Endothelial cell of umbilical vein (primary cell): ENCODE measurements around the gene EFHD2. TPM values are rescaled to one million over a fixed set of nuclear protein-coding genes. Genes with fewer than 3 reads are reported as not detected.
A peak's percentile ranks its signal among the peaks of the same experiment; 100 is the strongest.

ENCODE experiments used
- BruUV-seq: library from RNA; stranded (reverse); fragments of 400-500 nt; replicated peaks from 2 replicates; lab custom pipeline; 2021; lab: Mats Ljungman, UMichigan
- CTCF ChIA-PET: fragments of 300-600, 350-600 bp; sonication (Branson Sonifier 250); formaldehyde crosslinking; loops from one replicate; lab custom pipeline; 2021; ENCODE audit warnings: antibody characterized with exemption, inconsistent platforms; lab: Charles Lee
- POLR2A ChIA-PET: fragments of 300-600, 350-600 bp; sonication (Branson Sonifier 250); formaldehyde crosslinking; loops from one replicate; lab custom pipeline; 2021; ENCODE audit warnings: antibody characterized with exemption, inconsistent platforms; lab: Charles Lee
- DNase-seq: peaks from one replicate; pipeline ENCODE4 v3.0.0-alpha.2; 2011; ENCODE audit warnings: low read depth, low spot score
- FAIRE-seq: peaks from 2 replicates; lab custom pipeline; 2011; peaks lifted over from hg19 to GRCh38; lab: Jason Lieb, UNC
- H2AFZ ChIP-seq: 2 replicates; pipeline ENCODE4 v1.6.0; 2012; ENCODE audit warnings: low read depth, low read length, control low read depth, inconsistent platforms
- H3K27ac ChIP-seq: 2 replicates; pipeline ENCODE4 v1.5.1; 2011; ENCODE audit warnings: low read depth, mild to moderate bottlenecking, control low read depth, low read length, moderate library complexity; ENCODE audit not compliant: insufficient read depth
- H3K27me3 ChIP-seq, 2 experiments: 2 replicates each; pipeline versions ENCODE4 v1.6.0 to v1.6.1; 2011; ENCODE audit warnings: low read length in 2 of 2, mixed read lengths in 1 of 2; ENCODE audit not compliant: control insufficient read depth in 2 of 2, insufficient read depth in 2 of 2
- H3K36me3 ChIP-seq, 2 experiments: 2 replicates in 1 of 2; 3 replicates in 1 of 2; pipeline ENCODE4 v1.5.1; 2011; ENCODE audit warnings: low read length in 2 of 2, mild to moderate bottlenecking in 1 of 2, moderate library complexity in 1 of 2; ENCODE audit not compliant: control insufficient read depth in 2 of 2, insufficient read depth in 2 of 2; ENCODE audit errors: extremely low read depth in 1 of 2
- H3K4me1 ChIP-seq: 3 replicates; pipeline ENCODE4 v1.5.1; 2011; ENCODE audit warnings: mild to moderate bottlenecking, low read length; ENCODE audit not compliant: control insufficient read depth, insufficient read depth; ENCODE audit errors: extremely low read depth
- H3K4me2 ChIP-seq: 2 replicates; pipeline ENCODE4 v1.6.1; 2011; ENCODE audit warnings: low read length, control low read depth, mixed read lengths; ENCODE audit not compliant: insufficient read depth
- H3K4me3 ChIP-seq, 3 experiments: fragments of 200-600 bp in 1 of 3; sonication (generic), shearing (Covaris generic) in 1 of 3; replicated peaks in 1 of 3; 2 replicates each; pipeline ENCODE4 v1.5.1; 2011 to 2016; ENCODE audit warnings: control low read depth in 3 of 3, low read length in 3 of 3, mild to moderate bottlenecking in 2 of 3, inconsistent platforms in 1 of 3, low read depth in 1 of 3, moderate library complexity in 1 of 3; ENCODE audit not compliant: insufficient read depth in 1 of 3
- H3K79me2 ChIP-seq: 2 replicates; pipeline ENCODE4 v1.6.0; 2012; ENCODE audit warnings: low read length, inconsistent platforms; ENCODE audit not compliant: control insufficient read depth, insufficient read depth
- H3K9ac ChIP-seq: replicated peaks from 2 replicates; pipeline ENCODE3; 2011; ENCODE audit warnings: low read length, control low read depth; ENCODE audit not compliant: insufficient read depth; ENCODE audit errors: extremely low read depth
- H3K9me1 ChIP-seq: replicated peaks from 3 replicates; pipeline ENCODE4 v1.6.0; 2011; ENCODE audit warnings: mild to moderate bottlenecking, low read length; ENCODE audit not compliant: control insufficient read depth, insufficient read depth; ENCODE audit errors: extremely low read depth
- H3K9me3 ChIP-seq: replicated peaks from 2 replicates; pipeline ENCODE4 v1.5.1; 2012; ENCODE audit warnings: low read length, inconsistent platforms; ENCODE audit not compliant: control insufficient read depth, insufficient read depth
- H4K20me1 ChIP-seq: replicated peaks from 2 replicates; pipeline ENCODE3; 2011; ENCODE audit warnings: mild to moderate bottlenecking, low read length; ENCODE audit not compliant: control insufficient read depth, insufficient read depth; ENCODE audit errors: extremely low read depth
- FOS ChIP-seq: IDR thresholded peaks from 2 replicates; pipeline ENCODE4 v1.6.1; 2011; ENCODE audit warnings: mild to moderate bottlenecking, low read length, moderate library complexity, borderline replicate concordance; ENCODE audit not compliant: insufficient read depth
- GATA2 ChIP-seq: IDR thresholded peaks from 2 replicates; pipeline ENCODE4 v1.7.0; 2011; ENCODE audit warnings: low read depth, mild to moderate bottlenecking, moderate library complexity, mixed read lengths, low read length; ENCODE audit not compliant: insufficient read length, insufficient read depth
- JUN ChIP-seq: IDR thresholded peaks from 2 replicates; pipeline ENCODE4 v1.6.1; 2011; ENCODE audit warnings: borderline replicate concordance, low read depth; ENCODE audit not compliant: insufficient read length, insufficient read depth
- MYC ChIP-seq: IDR thresholded peaks from one replicate; pipeline ENCODE4 v1.6.1; 2011; ENCODE audit warnings: mild to moderate bottlenecking, low read depth, low read length
- POLR2A ChIP-seq: IDR thresholded peaks from 2 replicates; pipeline ENCODE4 v1.6.1; 2012; ENCODE audit warnings: low read depth, mild to moderate bottlenecking, control low read depth, low read length
- POLR2AphosphoS5 ChIP-seq: IDR thresholded peaks from 2 replicates; pipeline ENCODE4 v1.6.1; 2012; ENCODE audit warnings: low read depth, mild to moderate bottlenecking, control low read depth, low read length, moderate library complexity; ENCODE audit not compliant: insufficient read depth
- dilution Hi-C: fragments of 300-500 bp; cut with MboI; formaldehyde crosslinking; loops from one replicate; pipeline ENCODE4 v1.15.0; 2019; ENCODE audit warnings: low sequenced_read_pairs; ENCODE audit not compliant: extremely low pct_ligation_motif_present
- intact Hi-C: fragments of 100-400 bp; cut with micrococcal nuclease; formaldehyde crosslinking; loops from one replicate; pipeline ENCODE4 v1.10.0; 2022
- polyA plus RNA-seq, 4 experiments: library from polyadenylated mRNA; depleted of rRNA in 3 of 4; stranded (reverse) in 3 of 4; unstranded in 1 of 4; fragments of >200 nt; gene quantifications; 2 replicates each; pipeline versions ENCODE4 v1.2.1 to v1.2.3, GENCODE V29; 2011 to 2012; ENCODE audit warnings: missing spikeins in 1 of 4
- total RNA-seq: library from RNA; stranded (reverse); gene quantifications from 2 replicates; pipeline ENCODE4 v1.2.3, GENCODE V29; 2021
- TF ChIP-seq, protein P1 (sequence below): IDR thresholded peaks from 2 replicates; pipeline ENCODE4 v1.6.1; 2011; ENCODE audit not compliant: insufficient read depth, insufficient read length
- TF ChIP-seq, protein P2 (sequence below), 2 donors: IDR thresholded peaks; 1 replicate in 1 of 2; 2 replicates in 1 of 2; pipeline ENCODE4 v1.5.1; 2011; ENCODE audit warnings: low read length in 2 of 2, mild to moderate bottlenecking in 2 of 2, moderate library complexity in 2 of 2, control low read depth in 1 of 2, inconsistent platforms in 1 of 2, low read depth in 1 of 2; ENCODE audit not compliant: insufficient read depth in 1 of 2; ENCODE audit errors: extremely low read depth in 1 of 2

The EFHD2 gene
- total and polyA plus RNA-seq, 2 donors (not counting 3 experiments of a cell fraction or from before 2014, with no cell fraction given) = 50.2 to 73.5 TPM

DNA sequence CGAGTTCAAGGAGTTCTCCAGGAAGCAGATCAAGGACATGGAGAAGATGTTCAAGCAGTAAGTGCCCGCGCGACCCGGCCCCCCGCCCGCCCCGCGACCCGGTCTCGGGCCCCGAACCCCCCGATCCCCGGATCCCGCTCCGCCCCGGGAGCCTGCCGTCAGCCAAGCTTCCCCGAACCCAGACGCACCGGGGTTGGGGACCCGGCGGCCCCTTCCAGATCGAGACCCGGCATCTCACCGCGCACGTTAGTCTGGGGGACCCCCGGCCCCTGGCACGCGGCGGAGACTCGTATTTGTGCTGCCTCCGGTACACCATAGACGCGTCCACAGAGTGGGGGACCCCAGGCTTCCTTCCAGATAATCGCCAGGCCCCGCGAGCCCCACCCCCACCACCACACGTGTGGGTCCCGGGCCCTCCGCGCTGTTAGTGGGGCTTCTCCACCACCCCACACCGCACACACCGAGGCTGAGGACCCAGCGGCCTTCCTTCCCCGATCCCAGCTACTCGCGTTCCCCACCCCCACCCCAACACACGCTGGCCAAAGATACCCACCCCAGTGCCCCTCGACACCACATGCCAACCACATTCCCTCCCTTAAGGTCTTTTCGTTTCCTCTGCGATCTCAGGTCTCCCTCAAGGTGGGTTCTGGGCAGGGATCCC, 665 bp downstream of the EFHD2 start:
- H3K4me3 ChIP-seq = peak overlapping the region; percentile 82 to 90 (median 82)
- no TSS peak for BruUV-seq
- peaks cover 34% of the 10 kb centered on the region for H3K4me1 ChIP-seq
- no peaks in the 10 kb centered on the region for H3K9me1 ChIP-seq
- no peaks in the 10 kb centered on the region for H3K27me3 ChIP-seq
- dilution Hi-C loops = loop anchor here (10.0 kb wide), 1 partner anchor 86 kb away; no protein-coding TSS in a partner anchor
- H3K4me2 ChIP-seq = peak overlapping the region; percentile 69
- peaks cover 55% of the 10 kb centered on the region for H3K79me2 ChIP-seq
- peak overlapping the region; percentile 13 for H2AFZ ChIP-seq
- peak overlapping the region; percentile 77 for H3K9ac ChIP-seq
- DNase-seq = no peak
- no peaks in the 10 kb centered on the region for H4K20me1 ChIP-seq
- FAIRE-seq = no peak
- peak overlapping the region; percentile 58 for H3K27ac ChIP-seq
- ChIA-PET POLR2A (interaction anchor here (0.9 kb wide), 1 partner anchor 87 kb away, joined by 4 read pairs; no protein-coding TSS in a partner anchor), CTCF (interaction anchor here (0.9 to 4.0 kb wide), 6 partner anchors 10 to 87 kb away, joined by 3 to 33 read pairs (median 5); no protein-coding TSS in a partner anchor)
- intact Hi-C loops = loop anchor here (10.0 kb wide), 1 partner anchor 406 kb away; no protein-coding TSS in a partner anchor
- TF ChIP-seq, protein P1, sequence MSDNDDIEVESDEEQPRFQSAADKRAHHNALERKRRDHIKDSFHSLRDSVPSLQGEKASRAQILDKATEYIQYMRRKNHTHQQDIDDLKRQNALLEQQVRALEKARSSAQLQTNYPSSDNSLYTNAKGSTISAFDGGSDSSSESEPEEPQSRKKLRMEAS = no peak
- TF ChIP-seq GATA2 (no peak), POLR2A (peak; percentile 1)
- H3K9me3 ChIP-seq = no peaks in the 10 kb centered on the region
- H3K36me3 ChIP-seq = peaks cover 0 to 4% of the 10 kb centered on the region in 2 experiments

DNA sequence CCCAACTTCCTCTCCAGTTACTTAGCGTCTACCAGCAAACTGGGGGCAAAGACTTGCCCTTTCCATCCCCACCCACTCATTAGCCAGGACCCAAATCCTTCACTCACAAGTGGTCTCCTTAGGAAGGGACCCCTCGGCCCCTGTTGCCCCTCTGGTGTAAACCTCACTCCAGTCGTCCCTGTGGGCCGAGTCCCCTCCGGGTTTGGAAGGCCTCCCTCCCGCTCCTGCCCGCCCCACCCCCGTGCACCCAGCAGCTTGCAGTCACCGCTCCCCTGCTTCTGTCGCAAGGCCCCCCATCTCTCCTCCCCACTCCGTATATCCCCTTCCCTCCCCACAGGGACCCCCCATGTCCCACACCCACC, 1.2 kb downstream of the EFHD2 start:
- Histone ChIP-seq H3K27me3 (no peaks in the 10 kb centered on the region), H3K36me3 (peaks cover 0 to 4% of the 10 kb centered on the region in 2 experiments), H3K4me2 (peak overlapping the region; percentile 69), H3K79me2 (peaks cover 60% of the 10 kb centered on the region), H3K9me1 (no peaks in the 10 kb centered on the region), H3K4me3 (peak overlapping the region; percentile 82 to 90 (median 82)), H3K4me1 (peaks cover 40% of the 10 kb centered on the region), H4K20me1 (no peaks in the 10 kb centered on the region), H3K9ac (peak overlapping the region; percentile 77), H2AFZ (no peak overlapping the region), H3K27ac (peak overlapping the region; percentile 32), H3K9me3 (no peaks in the 10 kb centered on the region)
- TSS peak; percentile 15 for BruUV-seq
- no peak for DNase-seq
- intact Hi-C loops (loop anchor here (10.0 kb wide), 1 partner anchor 406 kb away; no protein-coding TSS in a partner anchor), dilution Hi-C loops (loop anchor here (10.0 kb wide), 1 partner anchor 86 kb away; no protein-coding TSS in a partner anchor)
- ChIA-PET POLR2A (no interaction called here), CTCF (interaction anchor here (1.3 to 4.0 kb wide), 2 partner anchors 21 to 82 kb away, joined by 6 to 33 read pairs; no protein-coding TSS in a partner anchor)
- FAIRE-seq = no peak
- TF ChIP-seq JUN = no peak
- TF ChIP-seq POLR2A = no peak
- TF ChIP-seq, protein P1 = no peak
- TF ChIP-seq, protein P2, sequence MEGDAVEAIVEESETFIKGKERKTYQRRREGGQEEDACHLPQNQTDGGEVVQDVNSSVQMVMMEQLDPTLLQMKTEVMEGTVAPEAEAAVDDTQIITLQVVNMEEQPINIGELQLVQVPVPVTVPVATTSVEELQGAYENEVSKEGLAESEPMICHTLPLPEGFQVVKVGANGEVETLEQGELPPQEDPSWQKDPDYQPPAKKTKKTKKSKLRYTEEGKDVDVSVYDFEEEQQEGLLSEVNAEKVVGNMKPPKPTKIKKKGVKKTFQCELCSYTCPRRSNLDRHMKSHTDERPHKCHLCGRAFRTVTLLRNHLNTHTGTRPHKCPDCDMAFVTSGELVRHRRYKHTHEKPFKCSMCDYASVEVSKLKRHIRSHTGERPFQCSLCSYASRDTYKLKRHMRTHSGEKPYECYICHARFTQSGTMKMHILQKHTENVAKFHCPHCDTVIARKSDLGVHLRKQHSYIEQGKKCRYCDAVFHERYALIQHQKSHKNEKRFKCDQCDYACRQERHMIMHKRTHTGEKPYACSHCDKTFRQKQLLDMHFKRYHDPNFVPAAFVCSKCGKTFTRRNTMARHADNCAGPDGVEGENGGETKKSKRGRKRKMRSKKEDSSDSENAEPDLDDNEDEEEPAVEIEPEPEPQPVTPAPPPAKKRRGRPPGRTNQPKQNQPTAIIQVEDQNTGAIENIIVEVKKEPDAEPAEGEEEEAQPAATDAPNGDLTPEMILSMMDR (IDR thresholded peaks at IDR 0.05; ENCODE audit: extremely low read depth in 1 of 2, insufficient read depth in 1 of 2, low read depth in 1 of 2, low read length in 2 of 2) = no peak
- TF ChIP-seq GATA2 = no peak
- TF ChIP-seq FOS = no peak
- TF ChIP-seq POLR2AphosphoS5 = no peak
- TF ChIP-seq MYC = no peak
